ENCODE measurements around the gene VSX1. TPM values are rescaled to one million over a fixed set of nuclear protein-coding genes. Genes with fewer than 3 reads are reported as not detected.

The VSX1 gene
- total and polyA plus RNA-seq, 9 of the 15 experiments (the other 6 are each of a cell fraction or from before 2014, with no cell fraction given), result not detected

GRCh38 chr20:25054096-25054820 lies 27.7 kb downstream of the VSX1 start:
- CTCF ChIA-PET (ENCODE audit: low intra/inter-chr PET ratio), result no interaction called here
- intact Hi-C loops (cut with micrococcal nuclease) (no loop called here), in situ Hi-C loops (cut with MboI) (no loop called here)
- Histone ChIP-seq H3K4me1 (replicated peaks in 1 of 2; ENCODE audit: control insufficient read depth in 2 of 2, insufficient read depth in 2 of 2, low read length in 2 of 2) (peaks cover 7 to 24% of the 10 kb centered on the region in 2 experiments; a peak in 4 of 5 replicates), H3K4me3 (no peak overlapping the region), H3K27me3 (ENCODE audit: control insufficient read depth in 2 of 2, insufficient read depth in 2 of 2, low read length in 2 of 2) (peaks cover under 1 to 43% of the 10 kb centered on the region in 2 experiments; a peak in 3 of 5 replicates), H3K9me3 (replicated peaks; ENCODE audit: control insufficient read depth, insufficient read depth, low read depth, low read length) (no peaks in the 10 kb centered on the region), H3K4me2 (ENCODE audit: insufficient read depth, low read length) (no peak overlapping the region), H4K20me1 (replicated peaks; ENCODE audit: control insufficient read depth, insufficient read depth, low read length) (no peaks in the 10 kb centered on the region; the same call in 1 of the 2 replicates), H3K27ac (ENCODE audit: extremely low read depth, low read depth, low read length) (no peak overlapping the region), H3K9me1 (ENCODE audit: control insufficient read depth, insufficient read depth, low read length) (no peaks in the 10 kb centered on the region), H2AFZ (ENCODE audit: low read depth, low read length) (no peak overlapping the region), H3K36me3 (ENCODE audit: control insufficient read depth, insufficient read depth, low read length) (no peaks in the 10 kb centered on the region), H3K9ac (ENCODE audit: insufficient read depth in 1 of 2, low read depth in 2 of 2, low read length in 2 of 2) (no peak overlapping the region), H3K79me2 (ENCODE audit: control insufficient read depth, insufficient read depth, low read length) (no peaks in the 10 kb centered on the region)
- TF ChIP-seq XRCC3 (IDR thresholded peaks at IDR 0.05), result no peak
- TF ChIP-seq ATF4 (CRISPR knock-in tag; IDR thresholded peaks at IDR 0.05), result no peak
- no peak for TF ChIP-seq L3MBTL2 (IDR thresholded peaks at IDR 0.05)
- no peak for TF ChIP-seq CSDE1 (IDR thresholded peaks at IDR 0.05)
- no peak for TF ChIP-seq SMAD1 (IDR thresholded peaks at IDR 0.05; ENCODE audit: low read depth, low read length, partially characterized antibody)
- TF ChIP-seq OTX1 (CRISPR knock-in tag; IDR thresholded peaks at IDR 0.05), result no peak
- no peak for TF ChIP-seq ZHX1 (conservative IDR thresholded peaks at IDR 0.05; ENCODE audit: low read length)
- TF ChIP-seq NEUROD1 (IDR thresholded peaks at IDR 0.05; ENCODE audit: borderline replicate concordance, low read depth, low read length, partially characterized antibody), result no peak
- no peak for TF ChIP-seq ZNF764 (CRISPR knock-in tag; IDR thresholded peaks at IDR 0.05; ENCODE audit: low read depth)
- no peak for TF ChIP-seq SNRNP70 (optimal IDR thresholded peaks at IDR 0.05; ENCODE audit: low read depth, low read length)
- no peak for TF ChIP-seq BCLAF1 (IDR thresholded peaks at IDR 0.05; ENCODE audit: borderline replicate concordance in 1 of 2, control insufficient read depth in 1 of 2, low read depth in 2 of 2, low read length in 1 of 2)
- TF ChIP-seq RNF2 (IDR thresholded peaks at IDR 0.05), result no peak
- FAIRE-seq, result no peak
- WGBS (ENCODE audit: insufficient coverage, low coverage, missing lambda C conversion rate), result 13% methylated on average over 2 of the region's 3 CpGs
- ATAC-seq, result no peak
- BruUV-seq (replicated peaks), result no TSS peak
- POLR2A ChIA-PET, result no interaction called here
- no peak for DNase-seq (ENCODE audit: extremely low read depth in 1 of 4, low spot score in 3 of 4)

All from K562 (cell line).